HG03520 (cell line): ENCODE measurements around the gene PPP1R27.
"Not testable (repeated sequence)": the region's sequence is repeated elsewhere in the genome, so short reads cannot be mapped to it uniquely, and the experiment has no call there.

Experiments used
- ATAC-seq: cut with Tn5 transposase; IDR thresholded peaks from one replicate; pipeline ENCODE4 v1.9.1; 2021; ENCODE audit warnings: mild to moderate bottlenecking, moderate library complexity; ENCODE audit not compliant: unreplicated experiment

Gene PPP1R27

DNA sequence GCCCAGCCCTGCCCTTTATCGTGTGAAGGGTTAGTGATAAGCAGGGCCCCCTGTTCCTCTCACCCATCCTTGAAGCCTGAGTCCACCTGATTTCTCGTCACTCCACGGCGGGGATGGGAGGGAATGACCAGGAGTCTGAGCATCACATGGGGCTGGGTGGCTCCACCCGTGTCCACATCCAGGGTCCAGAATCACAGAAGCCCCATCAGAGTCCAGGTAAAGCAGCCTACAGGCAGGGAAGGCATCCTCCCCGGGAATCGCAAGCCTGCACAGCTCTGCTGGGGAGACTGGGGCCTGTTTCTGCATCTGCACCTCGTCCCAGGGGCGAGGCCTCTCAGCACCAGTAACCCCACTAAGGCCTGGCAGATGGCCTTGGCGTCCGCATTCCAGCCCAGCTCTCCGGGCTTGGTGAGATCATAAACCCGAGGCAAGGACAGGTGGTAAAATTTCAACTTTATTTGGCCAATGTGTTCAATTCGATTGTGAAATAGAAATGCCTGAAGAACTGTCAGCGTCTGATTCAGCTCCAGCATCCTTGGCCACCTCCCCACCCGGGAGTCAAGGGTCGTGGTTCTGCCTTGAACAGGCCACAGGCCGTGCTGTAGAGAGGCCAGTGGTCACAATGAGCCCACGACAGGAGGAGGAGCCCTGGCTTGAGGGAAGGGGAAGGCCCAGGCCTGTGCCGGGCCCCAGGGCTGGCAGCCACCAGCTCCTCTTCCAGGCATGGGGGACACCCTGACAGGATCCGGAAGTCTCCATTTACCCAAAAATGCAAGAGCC is 8.1 kb upstream of the PPP1R27 start:
- no peak for ATAC-seq

DNA sequence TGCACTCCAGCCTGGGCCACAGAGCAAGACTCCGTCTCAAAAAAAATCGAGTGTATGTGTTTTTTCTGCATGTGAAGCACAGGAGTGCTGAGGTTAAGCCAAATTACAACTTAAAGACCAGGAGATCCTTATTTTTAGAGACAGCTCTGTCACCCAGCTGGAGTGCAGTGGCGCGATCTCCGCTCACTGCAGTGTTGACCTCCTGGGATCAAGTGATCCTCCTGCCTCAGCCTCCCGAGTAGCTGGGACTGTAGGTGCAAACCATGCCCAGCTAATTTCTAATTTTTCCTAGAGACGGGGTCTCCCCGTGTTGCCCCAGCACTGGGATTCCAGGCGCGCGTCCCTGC is 7.5 kb upstream of the PPP1R27 start:
- no peak for ATAC-seq

DNA sequence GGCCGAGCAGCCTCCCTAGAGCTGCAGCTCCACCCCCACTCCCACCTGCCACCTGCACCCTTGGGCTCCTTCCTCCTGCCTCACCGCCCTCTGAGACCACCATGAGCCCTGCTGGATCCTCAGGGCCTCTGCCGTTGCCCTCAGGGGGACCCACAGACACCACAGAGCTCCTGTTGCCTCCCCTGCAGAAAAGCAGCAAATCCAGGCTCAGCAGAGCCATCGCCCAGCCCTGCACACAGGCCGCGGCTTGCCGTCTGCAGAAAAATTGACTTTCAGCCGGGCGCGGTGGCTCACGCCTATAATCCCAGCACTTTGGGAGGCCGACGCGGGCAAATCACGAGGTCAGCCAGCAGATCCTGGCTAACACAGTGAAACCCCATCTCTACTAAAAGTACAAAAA is 7.0 kb upstream of the PPP1R27 start:
- ATAC-seq = no peak

DNA sequence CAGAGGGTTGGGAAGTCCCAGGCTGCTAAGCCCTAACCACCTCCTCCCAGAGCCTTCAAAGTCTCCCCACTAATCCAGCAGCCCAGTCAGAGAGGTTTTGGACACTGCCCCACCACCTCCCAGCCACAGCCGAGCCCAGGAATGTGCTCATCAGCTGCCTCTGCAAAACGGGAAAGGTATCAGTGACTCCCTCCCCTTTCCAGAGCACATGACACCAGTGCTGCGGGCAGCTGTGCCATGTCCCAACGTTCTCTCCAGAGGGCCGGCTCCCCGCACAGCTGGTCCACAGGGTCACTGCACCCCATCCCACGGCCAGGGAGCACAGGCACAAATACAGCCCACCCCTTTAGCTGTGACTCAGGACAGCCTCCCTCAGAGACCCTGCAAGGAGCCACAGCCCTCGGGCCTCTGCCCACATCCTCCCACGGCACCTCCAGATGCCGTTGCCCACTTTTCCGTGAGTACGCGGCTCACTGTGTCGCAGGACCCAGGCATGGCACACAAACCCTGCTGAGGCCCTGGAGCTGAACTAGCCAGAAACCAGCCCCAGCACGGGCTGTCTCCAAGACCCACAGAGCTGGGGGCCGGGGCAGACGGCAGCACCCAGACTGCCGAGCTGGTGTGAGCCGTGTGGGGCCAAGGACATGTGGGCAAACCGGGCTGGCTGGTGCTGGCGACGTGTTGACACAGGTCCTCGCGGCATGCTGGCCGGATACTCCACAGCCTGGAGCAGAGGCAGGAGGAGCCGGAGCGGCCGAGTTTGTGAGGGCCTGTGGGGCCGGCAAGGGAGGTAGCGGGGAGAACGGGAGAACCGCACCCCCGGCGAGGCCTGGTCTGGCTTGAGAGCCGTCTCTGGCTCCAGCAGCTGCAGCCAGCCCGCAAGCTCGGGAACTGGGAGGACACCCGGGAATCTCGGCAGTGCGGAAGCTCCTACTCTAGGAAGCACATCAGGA is 6.3 kb upstream of the PPP1R27 start:
- no peak for ATAC-seq

DNA sequence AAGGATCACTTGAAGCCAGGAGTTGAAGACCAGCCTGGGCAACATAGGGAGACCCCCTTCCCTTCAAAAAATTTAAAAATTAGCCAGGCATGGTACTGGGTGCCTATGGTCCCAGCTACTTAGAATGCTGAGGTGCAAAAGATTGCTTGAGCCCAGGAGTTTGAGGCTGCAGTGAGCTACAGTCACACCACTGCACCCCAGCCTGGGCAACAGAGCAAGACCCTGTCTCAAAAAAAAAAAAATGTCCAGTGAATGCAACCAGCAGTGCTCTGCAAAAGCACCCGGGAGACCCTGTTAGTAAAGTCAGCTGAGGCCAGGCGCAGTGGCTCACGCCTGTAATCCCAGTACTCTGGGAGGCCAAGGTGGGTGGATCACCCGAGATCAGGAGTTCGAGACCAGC is 5.2 kb upstream of the PPP1R27 start:
- not testable (repeated sequence) for ATAC-seq

DNA sequence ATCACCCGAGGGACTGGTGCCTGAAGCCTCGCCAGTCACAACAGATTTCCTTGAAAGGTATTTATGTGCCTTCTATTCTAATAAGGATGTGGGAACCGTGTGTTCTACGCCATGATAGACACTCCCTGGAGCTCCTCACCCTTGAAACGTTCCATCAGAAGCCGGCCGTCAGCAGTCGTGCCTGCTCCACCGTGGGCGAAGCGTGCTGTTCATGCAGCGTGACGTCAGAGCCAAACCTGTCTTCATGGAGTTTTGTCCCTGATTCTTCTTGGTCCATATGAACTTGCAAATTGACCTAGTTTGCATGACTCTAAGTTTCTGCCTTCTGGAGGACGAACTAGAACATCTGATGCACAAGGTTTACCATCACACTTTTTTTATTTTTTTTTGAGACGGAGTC is 4.5 kb upstream of the PPP1R27 start:
- ATAC-seq = no peak

DNA sequence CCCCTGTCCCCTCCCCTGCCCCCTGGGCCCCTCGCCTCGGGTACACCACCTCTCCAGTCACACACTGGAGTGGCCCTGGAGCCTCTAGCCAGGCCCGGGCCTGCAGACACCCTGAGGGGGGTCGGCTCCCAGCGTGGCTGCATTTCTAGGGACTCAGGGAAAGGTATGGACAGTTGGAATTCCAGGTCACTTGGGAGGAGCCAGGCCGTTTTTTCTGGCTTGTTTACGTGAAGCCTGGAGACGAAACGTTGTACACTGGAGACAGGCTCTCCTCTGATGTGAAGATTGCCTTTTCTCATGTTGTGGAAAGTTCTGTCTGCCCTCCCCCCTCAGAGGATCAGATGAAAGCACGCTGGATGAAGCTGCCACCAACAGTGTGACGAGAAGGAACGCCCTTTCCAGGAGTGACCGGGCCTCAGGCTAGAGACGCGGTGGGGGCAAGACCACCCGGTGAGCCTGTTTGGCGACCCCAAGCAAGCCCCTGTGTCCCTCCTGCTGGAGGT is 4.0 kb upstream of the PPP1R27 start:
- ATAC-seq = no peak

DNA sequence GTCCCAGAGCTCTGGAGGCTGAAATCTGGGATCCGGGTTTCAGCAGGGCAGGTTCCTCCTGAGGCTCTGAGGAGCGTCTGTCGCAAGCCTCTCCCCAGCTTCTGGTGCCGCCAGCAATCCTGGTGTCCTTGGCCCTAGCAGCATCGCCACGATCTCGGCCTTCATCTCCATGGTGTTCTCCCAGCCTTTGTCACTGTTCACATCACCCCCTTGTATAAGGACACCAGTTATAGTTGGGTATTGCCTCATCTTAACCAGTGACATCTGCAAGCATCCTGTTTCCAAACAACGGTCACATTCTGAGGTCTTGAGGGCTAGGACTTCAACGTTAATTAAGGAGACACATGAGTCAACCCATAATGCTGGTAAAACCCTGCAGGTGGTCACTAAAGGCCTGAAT is 2.8 kb upstream of the PPP1R27 start:
- ATAC-seq = no peak

DNA sequence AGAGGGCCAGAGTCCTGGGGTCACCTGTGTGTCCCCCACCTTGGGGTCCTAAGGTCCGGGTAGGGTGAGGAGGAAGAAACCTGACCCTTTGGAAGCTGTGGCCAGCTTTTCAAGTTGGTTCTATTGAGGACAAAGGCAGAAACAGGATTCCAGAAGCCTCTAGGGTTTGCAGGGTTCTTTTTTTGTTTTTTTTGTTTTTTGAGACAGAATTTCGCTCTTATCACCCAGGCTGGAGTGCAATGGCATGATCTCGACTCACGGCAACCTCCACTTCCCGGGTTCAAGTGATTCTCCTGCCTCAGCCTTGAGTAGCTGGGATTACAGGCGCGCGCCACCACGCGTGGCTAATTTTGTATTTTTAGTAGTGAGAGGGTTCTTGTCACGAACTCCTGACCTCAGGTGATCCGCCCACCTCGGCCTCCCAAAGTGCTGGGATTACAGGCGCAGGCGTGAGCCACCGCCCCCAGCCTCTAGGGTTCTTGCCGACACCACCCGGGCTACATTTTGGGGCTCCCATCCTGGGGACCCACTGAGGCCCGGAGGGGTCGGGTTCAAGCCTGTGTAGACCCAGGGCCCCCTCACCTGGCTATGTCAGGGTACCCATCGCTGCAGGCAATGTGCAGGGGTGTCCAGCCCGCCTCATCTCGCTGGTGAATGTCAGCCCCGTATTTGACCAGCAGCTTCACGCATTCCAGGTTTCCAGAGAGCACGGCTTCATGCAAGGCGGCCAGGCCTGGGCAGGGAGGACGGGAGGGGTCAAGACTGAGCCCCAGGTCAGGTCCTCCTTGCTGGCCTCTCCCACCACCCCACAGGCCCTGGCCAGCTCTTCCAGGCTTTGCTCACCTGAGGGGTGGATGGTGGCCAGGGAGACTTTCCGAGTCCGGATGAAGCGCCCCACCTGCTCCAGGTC is 674 bp downstream of the PPP1R27 start:
- no peak for ATAC-seq

DNA sequence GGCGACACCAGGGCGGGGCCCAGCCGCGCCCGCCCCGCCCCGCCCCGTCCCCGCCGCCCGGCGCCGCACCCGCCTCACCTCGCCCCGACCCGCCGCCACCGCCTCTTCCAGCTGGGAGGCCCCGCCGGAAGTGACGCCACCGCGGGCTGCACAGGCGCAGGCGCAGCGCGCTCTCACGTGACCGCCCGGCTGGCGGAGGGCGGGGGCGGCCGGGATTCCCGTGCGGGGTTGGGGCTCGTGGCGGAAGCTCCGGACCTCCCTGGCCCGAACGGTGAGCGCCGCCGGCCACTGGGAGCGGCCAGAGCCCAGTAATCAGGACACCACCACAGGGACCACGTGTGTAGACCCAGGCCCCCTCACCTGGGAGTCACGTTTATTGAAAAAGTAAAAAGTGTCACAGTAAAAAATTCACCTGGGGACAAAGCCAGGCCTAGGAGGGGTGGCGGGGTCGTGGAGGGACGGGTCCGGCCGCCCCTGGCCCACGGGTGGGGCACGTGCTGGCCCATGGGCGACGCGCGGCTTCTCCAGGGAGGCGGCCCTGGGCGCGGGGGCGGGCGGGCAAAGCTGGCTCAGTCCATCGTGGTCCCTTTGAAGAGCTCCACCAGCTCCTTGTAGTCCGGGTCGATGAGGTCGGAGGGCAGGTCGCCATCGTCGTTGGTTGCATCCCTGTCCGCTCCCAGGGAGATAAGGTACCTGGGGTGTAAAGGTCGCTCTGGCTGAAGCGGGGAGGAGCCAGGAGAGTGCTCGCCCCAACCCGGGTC is 1.5 kb downstream of the PPP1R27 start, which contains the start of gene MCRIP1:
MCRIP1 (minus strand) TSS at position 132 of the 761 bp plus-strand sequence. CDS start 8,785 bp downstream, outside the sequence.
- ATAC-seq = peak; percentile 60

DNA sequence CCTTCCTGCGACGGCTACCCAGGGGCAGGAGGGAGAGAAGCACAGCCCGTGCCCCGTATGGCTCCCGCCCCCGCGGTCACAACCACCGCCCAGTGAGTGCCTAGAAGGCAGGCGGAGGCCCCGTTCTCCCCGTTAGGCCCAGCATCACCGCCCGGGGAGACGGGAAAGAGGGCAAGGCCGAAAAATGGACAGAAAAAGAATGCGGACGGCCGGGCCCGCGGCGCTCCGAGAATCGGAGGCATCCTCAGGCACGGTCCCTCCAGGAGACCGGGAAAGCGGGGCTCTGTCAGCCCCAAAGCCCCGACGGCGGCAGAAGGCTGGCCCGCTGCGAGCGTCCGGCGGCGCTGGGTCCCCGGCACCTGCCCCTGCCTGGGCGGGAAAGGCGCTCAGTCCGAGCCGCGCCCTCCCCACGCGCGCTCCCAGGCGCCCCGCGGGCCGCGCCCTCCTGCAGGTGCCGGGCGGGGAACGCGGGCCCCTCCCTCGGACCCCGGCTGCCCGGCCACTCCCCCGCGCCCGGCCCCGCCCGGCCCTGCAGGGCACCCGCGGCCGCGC is 2.2 kb downstream of the PPP1R27 start:
- ATAC-seq = peak; percentile 7

DNA sequence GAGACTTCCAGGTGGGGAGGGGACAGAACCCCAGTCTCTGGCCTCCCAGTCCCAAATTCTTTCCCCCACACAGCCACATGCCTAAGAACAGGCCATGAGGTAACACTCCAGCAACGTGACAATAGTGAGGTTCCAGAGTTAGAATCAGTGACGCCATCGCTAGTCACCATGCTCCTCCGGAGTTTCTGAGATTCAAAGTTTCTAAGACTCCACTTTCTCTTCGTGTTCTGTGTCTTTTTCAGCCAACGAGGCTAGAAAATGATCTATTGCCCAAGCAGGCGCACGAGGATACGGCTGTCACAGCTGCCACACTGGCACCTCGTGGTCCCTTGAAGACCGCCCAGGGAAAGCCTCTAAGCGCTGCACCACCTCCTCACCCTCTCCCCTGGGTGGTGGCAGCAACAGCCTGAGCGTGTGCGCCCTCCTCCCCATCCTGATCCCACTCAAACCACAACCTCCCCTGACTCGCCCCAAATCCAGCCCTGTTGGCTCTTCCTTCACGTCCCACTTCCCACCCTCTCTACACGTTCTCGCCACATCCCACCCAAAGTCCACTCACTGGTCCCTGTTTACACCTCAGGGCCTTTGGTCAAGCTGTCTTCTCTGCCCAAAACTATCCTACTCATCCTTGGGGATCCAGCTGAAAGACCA is 2.8 kb downstream of the PPP1R27 start:
- ATAC-seq = no peak

DNA sequence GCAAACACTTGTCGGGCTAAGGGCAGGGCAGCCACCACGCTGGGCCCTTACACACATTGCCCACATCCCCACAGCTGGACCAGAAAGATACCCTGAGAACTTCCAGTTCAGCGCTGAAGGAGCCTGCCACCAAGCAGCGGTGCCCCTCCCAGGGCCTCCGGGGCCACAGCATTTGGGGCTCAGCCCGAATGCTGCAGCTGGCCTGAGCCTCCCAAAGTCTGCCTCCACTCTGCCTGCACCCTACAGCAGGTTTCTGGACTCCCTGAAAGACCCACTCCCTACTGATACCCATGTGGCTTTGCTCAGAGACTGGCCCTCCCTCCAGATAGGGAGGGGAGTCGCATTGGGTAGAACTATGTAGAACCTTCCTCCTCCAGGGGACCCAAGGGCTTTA is 3.3 kb downstream of the PPP1R27 start:
- no peak for ATAC-seq

DNA sequence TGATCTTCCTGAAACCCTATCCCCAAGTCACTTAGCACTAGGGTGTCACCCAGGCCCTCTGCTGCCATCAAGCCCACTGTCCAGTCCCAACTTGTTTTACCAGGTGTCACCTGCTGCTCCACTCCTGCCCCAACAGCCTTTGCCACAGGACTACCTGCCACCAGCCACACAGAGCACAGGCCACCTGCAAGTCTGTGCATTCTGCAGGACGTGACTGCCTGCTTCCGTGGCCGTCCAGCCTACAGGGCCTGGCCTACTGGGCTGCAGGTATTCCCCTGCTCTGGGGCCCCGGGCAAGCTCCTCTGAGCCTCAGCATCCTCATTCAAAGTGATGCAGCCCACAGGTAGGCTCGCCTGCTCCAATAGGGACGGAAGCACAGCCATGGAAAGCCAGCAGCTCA is 5.0 kb downstream of the PPP1R27 start:
- no peak for ATAC-seq

DNA sequence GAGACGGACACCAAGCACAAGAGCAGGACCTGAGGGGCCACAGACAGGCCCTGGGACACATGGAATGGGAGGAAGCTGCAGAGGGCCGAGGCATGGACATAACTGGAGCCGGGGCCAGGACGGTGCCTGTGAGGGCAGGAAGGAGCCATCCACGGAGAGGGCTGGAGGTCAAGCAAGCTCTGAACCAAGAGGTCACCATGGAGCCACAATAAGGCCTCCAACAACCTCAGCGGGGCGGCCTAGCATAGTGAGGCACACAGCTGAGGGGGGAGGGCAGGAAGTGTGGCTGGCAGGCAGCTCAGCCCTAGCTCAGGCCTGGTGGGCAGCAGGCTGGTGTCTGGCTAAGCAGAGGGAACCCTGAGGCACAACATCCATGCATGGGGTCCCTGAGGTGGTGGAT is 6.2 kb downstream of the PPP1R27 start:
- ATAC-seq = no peak

DNA sequence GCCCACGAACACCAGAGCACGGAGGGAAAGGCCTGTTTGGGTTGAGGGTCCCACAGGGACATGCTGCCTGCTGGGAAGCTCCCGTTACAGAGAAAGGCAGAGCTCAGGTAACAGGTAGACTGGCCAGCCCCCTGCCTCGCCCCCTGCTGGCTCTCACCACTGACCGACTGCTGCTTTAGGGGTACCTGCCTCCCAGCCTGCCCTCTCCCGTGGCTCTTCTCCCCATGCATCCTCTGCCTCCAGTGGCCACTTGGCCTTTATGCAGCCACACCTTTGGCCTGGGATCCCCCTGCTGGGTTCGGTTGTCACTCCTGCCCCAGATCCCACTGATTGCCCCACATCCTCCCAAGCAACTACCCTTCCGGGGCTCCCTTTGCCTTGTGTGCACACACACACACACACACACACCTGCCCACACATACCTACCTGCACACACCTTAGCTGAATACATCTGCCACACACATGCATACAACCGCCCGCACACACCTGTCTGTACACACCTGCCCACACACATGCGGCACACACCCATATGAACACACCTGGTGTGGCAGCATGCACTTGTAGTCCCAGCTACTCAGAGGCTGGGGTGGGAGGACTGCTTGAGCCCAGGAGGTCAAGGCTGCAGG is 8.9 kb downstream of the PPP1R27 start:
- no peak for ATAC-seq

DNA sequence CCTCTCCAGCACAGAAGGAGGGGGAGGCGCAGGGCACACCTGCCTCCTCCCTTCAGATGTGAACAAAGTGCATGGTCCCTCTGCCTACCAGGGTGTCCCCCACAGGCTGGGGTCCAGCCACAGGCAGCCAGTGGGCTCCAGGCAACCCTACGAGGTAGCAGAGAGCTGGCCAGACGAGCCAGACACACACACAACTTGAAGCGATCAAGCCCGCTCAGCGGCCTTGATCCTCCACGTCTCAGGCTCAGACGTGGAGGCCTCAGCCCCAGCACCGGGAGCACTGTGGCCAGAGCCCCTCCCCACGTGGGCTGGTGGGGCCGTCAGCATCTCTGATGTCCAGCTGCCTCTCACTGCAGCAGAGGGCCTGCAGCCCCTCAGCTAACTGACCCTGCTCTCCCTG is 10.3 kb downstream of the PPP1R27 start:
- no peak for ATAC-seq

DNA sequence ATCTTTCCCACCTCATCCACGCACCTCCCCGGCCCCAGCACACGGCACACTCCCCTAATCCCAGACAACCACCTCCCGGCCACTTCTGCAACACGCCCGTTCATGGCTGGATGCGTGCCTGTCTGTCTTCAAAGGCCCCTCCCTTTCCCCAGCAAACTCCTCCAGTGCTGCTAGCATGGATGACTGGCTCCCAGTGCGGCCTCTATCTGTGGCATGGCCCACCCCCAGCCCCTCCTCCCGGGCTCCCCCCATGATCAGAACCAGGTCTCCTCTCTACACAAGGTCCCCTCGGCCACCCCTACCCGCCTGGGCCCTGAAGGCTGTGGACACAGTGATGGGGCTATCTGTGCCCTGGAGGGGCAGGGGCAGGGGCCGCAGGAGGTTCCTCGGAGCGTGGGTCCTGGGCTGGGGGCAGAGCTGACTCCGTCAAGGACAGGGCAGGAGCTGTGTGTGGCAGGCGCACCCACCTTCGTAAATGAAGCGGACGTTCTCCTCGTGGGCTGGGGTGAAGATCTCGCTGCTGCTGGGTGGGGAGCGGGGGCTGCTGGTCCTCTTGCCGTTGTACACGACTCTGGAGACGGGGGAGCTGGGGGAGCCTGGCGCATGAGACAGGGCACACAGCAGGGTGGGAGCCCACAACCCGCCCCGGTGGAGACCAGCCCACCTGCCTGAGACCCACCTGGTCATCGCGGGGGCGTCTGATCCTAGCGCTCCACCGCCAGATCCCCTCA is 10.9 kb downstream of the PPP1R27 start:
- no peak for ATAC-seq
